Activated CD8-positive, alpha-beta memory T cell treated with anti-CD3 and anti-CD28 coated beads for 24 hours (primary cell): ENCODE data around the gene RFNG.
A peak's percentile ranks its signal among the peaks of the same experiment; 100 is the strongest.
"Not testable (repeated sequence)": the region's sequence is repeated elsewhere in the genome, so short reads cannot be mapped to it uniquely, and the experiment has no call there.

Experiments
- DNase-seq: peaks from one replicate; pipeline ENCODE4 v3.0.0-alpha.2; 2020

RFNG gene

DNA sequence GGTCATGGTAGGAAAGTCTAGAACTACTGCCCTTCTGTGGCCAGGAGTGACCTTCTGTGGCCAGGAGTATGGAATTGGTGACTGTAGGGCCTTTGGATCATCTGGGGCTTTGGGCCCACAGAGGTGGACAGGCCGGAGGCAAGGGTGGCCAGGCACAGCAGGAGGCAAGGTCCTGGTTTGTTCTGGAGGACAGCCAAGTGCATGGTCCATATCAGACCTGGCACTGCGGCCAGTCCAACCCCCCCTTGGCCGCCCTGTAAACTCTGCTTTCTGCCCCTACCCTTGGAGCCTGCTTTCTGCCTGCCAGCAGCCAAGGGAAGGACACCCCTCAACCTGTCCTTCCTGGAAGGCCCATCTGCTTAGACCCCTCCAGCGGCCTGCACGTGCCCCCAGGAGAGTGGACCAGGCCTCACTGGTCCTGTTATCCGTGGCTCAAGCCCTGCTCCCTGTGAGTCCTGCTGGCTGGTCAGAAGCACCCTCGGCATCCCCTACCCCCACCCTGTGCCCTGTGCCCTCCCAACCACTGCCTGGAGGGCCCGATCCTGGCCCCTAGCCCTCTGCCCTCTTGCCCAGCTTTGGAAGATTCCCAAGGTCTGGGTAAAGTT lies 11.8 kb downstream of the RFNG start:
- no peak for DNase-seq

DNA sequence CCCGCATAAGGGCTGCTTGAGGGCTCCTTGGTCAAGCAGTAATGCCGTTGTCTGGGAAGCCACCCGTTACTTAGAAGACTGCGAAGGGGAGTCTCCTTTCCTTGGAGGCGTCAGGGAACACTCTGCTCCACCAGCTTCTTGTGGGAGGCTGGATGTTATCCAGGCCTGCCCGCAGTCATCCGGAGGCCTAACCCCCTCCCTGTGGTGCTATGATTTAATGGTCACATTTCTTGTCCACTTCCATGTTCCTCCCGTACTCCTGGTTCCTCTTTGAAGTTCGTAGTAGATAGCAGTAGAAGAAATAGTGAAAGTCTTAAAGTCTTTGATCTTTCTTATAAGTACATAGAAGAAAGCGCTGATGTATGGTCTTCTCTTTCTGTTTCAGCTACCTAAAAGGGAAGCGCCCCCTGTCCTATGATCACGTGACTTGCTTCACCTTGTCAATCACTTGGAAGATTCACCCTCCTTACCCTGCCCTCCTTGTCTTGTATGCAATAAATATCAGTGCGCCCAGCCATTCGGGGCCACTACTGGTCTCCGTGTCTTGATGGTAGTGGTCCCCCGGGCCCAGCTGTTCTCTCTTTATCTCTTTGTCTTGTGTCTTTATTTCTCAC lies 12.7 kb downstream of the RFNG start:
- DNase-seq: not testable (repeated sequence)

DNA sequence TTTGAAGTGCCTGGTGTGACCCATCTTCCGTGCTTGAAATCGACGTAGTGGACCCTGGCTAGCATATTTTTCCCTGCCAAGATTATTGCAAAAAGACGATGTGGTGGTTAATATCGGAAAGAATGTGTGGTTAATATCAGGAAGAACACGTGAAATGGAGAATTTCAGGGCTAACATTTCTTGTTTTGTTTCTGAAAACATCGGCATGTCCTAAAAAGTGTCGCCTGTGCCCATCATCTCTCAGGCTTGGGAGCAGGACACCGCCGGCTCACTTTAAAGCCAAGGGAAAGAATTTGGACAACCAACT lies 13.8 kb downstream of the RFNG start:
- DNase-seq: no peak

DNA sequence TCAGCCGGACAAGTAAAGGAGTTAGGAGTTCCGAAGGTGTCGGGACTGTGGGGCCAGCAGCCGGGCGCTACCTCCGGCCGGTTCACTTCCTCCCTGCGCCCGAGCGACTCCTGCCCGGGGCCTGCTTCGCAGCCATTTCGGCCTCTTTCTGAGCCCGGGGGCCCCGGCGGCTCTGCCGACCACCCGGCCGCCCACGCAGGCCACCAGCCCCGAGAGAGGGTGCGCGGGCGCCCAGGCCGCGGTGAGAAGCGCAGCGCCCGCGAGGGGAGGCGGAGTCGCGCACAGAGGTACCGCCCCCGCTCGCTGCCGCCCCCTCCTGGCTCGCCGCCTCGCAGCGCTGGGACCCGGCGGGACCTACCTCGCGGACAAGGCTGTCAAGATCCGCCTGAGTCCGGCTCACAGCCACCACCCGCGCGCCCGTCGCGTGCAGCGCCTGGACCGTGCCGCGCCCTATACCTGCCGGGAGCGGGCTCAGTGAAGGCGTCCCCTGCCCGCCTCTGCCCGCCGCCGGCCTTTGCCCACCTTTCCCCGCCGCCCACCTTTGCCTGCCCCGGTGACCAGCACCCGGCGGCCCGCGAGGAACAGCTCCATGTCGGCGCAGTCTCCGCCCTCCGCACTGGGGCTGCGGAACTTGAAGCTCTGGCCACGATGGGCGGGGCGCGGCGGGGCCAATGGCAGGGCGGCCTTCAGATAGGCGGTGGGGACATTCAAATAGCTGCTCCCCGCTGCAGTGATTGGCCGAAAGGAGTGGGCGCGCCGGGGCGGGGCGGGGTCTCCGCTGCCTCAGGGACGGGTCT lies 14.3 kb downstream of the RFNG start, which contains the start of gene DCXR:
TSS of gene DCXR (minus strand) at position 606 of the 797 bp plus-strand sequence. CDS start at position 591, 15 bp downstream.
- peak; percentile 96 for DNase-seq

DNA sequence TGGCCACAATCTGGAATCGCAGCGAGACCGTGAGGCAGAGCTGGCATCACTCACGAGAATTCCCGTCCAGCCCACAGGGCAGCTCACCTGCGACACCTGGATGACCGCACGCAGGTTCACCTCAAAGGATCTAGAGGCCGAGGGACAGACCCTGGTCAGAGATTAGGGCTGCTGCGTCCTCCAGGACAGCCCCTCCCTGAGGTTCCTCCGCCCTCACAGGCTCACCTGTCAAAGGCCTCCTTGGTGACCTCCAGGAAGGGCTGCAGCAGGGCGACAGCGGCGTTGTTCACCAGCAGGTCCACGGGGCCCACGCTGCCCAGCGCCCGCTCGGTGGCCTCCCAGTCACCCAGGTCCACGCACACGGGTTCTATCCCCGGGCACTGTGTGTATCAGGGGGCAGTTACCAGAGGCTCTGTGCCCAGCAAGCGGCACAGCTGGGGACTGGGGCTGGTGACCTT lies 14.9 kb downstream of the RFNG start:
- no peak for DNase-seq

DNA sequence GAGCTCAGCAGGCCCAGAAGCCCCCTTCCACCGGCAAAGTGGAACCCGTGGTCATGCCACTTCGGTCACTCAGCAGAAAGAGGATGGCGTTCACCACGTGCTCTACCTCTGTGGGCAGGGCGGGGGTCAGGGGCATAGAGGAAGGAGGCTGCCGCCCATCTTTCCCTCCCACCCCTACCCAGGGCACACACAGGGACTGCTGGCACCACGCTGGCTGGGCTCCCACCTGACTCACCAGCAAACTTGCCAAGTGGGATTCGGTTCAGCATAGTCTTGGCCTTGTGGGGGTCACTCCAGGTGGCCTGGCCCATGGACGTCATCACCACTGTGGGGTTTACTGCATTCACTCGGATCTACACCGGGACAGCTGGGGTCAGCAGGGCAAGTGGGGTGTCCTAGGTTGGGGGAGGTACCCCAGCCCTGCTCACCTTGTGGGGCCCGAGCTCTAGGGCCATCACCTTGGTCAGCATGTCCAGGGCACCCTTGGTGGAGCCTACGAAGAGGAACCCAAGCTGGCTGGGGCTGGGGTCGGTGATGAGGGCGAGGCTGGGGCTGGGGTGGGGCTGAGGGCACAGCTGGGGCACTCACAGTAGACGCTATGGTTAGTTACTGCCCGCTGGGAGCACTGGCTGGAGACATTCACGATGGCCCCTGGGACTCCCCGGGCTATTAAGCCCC lies 15.5 kb downstream of the RFNG start:
- DNase-seq: no peak

DNA sequence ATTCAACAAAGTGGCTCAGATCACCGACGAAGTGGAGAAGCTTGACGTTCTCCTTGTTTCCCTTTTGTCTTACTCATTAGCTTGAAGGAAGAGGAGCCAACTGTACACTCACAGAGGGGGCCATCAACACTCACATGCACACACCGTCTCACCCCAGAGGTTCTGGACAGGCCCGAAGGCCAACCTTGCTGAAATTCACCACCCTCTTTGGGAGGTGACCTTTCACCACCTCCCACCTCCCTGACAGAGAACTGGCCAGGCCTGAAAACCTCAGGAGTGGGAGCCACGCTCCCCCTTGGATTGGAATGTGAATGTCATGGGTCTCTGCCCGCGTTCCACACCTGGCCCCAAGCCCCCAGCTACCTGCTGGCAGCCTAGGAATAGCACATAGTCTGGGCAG lies 16.1 kb downstream of the RFNG start:
- DNase-seq: no peak

DNA sequence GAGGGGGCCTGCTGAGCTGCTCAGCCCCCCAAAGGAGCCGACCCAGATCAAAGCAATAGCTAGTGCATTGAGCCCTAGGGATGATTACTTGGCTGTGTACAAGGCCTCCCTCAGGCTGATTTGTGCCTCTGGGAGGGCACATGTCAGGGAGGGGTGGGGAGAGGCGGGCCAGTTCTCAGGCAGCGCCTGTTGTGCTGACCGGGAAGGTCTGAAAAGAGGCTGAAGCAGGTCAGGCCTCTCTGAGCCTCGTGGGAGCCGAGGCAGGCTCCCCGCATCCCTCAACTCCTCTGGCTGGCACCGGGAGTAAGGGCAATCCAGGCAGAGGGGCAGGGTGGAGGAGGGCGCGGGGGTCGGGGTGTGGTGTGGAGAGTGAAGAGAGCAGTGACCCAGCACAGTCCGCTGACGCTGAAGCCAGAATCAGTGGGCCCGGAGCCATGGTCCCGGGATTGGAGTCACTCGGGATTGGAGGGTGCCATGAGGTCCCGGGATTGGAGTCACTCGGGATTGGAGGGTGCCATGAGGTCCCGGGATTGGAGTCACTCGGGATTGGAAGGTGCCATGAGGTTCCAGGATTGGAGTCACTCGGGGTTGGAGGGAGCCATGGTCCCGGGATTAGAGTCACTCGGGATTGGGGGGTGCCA lies 17.1 kb downstream of the RFNG start:
- no peak for DNase-seq

DNA sequence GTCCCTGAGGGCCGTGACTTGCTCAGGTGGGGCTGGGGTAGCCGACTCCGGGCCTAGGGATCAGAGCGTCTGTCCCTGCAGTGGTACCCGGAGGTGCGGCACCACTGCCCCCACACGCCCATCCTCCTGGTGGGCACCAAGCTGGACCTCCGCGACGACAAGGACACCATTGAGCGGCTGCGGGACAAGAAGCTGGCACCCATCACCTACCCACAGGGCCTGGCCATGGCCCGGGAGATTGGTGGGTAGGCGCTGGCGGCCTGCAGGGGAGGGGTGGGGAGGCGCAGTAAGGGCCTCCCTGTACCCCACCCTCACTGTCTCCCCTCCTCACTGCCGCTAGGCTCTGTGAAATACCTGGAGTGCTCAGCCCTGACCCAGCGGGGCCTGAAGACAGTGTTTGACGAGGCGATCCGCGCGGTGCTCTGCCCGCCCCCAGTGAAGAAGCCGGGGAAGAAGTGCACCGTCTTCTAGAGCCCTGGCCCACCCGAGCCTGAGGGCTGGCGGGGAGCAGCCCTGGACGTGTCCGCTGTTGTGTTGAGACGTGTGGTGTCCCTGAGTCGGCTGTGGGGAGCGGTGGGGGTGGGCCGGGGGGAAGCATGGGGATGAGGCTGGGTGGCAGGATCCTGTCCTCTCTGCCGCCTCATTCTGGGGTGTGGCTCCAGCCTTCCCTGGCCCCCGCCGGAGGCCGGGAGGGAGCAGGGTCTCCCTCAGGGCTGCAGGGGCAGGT lies 18.1 kb downstream of the RFNG start:
- no peak for DNase-seq

DNA sequence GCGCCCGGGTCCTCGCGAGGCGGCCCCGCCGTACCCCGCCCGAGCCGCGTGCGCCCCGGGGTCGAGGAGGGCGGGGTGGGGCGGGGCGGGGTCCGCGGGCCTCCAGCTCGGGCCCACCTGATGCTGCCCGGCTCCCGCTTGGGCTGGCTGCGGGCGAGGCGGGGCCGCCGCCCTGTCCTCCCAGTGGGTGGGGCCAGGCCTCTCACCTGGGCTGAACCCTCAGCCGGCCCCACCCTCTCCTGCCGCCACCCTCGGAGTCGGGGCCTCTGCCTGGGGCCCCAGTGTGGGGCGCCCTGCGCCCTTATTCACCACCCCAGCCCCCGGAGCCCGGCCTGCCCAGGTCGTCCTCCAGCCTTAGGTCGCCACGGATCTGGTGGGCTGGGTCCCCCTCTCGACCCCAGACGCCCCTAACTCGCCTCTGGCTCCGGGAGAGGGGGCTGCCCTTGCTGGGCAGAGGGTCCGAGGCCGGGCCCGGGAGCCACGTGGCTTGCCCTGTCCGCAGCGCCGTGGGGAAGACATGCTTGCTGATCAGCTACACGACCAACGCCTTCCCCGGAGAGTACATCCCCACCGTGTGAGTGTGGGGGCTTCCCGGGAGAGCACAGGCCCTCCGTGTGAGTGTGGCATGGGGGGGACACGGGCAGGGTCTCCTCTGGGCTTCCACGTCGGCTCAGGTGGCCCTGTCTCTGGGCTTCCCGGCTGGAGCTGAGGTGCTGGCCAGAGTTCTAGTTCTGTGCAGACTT lies 19.6 kb downstream of the RFNG start:
- DNase-seq: no peak

DNA sequence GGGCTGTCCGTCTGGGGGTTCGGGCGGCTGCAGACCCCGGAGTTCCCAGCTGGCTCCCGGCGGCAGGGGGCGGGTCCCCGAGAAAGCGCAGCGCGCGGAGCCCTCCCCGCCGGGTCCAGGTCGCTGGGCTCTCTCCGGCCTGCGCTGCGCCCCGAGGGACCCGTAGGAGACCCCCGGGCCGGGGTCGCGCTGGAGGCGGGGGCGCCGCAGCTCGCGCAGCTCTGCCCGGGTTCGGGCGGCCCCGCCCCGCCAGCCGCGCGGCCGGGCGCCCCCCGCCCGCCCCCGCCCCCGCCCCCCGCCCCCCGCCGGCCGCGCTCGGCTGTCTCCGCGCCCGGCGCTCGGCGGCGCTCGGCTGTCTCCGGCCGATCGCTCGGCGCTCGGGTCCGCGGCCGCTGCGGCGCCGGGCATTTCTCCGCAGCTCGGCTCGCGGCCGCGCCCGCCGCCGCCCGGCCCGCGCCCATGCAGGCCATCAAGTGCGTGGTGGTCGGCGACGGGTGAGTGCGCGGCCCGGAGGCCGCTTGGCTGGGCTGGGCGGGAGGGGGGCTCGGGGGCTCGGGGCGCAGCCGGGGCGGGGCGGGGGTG lies 20.2 kb downstream of the RFNG start, which contains the start of gene RAC3:
TSS of gene RAC3 (plus strand) at position 376 of the 582 bp plus-strand sequence. CDS start at position 460, 84 bp downstream.
- DNase-seq: no peak

DNA sequence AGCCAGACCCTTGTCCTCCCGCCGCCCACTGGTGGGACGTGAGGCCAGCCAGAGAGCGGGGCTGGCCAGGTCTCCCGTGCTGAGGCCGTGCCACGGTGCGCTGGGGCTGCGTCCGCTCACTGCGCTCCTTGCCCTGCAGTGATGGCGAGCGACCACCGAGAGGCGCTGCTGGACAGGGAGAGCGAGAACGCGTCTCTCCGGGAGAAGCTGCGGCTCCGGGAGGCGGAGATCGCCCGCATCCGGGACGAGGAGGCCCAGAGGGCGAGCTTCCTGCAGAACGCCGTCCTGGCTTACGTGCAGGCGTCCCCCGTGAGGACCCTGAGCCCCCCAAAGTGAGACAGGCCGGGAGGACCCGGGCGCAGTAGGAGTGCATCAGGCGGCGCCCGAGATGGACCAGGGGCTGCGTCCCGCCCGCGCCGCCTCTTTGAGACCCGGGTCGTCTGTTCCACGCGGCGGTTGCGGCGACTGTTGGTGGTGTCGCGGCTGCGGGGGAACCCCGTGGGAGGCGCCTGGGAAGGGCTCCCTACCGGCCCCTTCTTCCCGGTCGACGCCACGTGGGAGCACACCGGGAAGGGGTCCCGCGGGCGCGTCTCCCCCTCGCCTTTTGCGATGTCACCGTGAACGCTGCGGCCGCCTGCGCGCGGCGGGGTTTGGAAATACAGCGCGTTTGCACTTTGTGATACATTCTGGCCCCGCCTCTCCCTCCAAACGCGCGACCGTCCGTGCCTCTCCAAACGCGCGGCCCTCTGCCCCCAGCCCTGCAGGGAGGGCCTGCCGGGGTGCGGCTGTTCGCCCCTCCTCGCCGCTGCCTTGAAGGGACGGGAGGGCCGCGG lies 20.9 kb downstream of the RFNG start:
- peak; percentile 91 for DNase-seq

DNA sequence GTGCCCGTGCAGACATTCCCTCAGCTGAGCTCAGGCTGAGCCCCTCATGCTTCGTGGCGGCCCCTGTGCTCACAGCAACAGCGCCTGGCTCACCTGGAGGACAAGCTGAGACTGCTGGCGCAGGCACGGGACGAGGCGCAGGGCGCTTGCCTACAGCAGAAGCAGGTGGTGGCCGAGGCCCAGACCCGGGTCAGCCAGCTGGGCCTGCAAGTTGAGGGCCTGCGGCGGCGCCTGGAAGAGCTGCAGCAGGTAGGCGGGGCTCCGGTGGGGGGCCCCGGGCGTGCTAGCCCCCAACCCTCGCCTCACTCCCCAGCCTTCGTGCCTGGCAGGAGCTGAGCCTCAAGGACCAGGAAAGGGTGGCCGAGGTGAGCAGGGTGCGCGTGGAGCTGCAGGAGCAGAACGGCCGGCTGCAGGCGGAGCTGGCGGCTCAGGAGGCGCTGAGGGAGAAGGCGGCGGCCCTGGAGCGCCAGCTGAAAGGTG lies 21.6 kb downstream of the RFNG start:
- DNase-seq: no peak

DNA sequence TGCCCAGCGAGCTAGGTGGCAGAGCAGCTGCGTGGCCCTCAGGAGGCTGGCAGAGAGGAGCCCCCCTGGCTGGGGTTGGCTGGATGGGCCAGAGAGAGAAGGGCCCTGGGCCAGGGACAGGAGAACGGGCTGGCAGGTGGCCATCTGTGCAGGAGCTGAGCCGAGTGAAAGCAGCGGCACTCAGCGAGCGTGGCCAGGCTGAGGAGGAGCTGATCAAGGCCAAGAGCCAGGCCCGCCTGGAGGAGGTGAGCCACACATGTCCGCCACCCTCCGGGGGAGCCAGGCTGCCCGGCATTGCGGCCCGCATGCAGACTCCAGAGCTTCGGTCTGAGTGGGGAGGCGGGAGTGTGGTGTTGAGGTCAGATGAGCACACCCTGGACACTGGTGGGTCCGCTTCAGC lies 22.2 kb downstream of the RFNG start:
- DNase-seq: no peak

DNA sequence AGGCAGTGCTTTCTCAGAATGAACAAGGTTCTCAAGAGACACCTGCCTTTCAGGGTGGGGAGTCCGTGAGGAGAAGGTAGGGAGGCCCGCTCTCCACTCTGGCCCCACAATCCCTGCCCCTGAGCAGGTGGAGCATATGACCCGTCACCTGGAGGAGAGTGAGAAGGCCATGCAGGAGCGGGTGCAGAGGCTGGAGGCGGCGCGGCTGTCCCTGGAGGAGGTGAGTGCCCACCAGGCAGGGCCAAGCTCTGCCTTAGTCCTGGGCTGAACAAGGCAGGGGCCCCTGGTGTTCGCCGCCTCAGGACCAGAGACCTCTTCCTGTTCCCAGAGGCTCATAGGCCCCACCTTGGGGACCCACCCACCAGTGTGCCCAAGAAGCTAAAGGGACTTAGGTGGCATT lies 22.6 kb downstream of the RFNG start:
- no peak for DNase-seq

DNA sequence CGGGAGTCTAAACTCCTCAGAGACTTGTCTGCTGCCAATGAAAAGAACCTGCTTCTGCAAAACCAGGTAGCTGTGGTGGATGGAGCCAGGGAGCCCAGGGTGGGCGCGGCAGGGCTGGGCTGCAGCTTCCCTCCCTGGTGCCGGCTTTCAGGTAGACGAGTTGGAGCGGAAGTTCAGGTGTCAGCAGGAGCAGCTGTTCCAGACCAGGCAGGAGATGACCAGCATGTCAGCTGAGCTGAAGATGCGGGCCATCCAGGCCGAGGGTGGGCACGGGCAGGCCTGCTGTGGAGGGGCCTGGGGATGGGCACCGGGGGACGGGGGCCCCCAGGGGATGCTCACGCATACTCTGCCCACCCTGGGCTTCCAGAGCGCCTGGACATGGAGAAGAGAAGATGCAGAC lies 23.4 kb downstream of the RFNG start:
- no peak for DNase-seq

DNA sequence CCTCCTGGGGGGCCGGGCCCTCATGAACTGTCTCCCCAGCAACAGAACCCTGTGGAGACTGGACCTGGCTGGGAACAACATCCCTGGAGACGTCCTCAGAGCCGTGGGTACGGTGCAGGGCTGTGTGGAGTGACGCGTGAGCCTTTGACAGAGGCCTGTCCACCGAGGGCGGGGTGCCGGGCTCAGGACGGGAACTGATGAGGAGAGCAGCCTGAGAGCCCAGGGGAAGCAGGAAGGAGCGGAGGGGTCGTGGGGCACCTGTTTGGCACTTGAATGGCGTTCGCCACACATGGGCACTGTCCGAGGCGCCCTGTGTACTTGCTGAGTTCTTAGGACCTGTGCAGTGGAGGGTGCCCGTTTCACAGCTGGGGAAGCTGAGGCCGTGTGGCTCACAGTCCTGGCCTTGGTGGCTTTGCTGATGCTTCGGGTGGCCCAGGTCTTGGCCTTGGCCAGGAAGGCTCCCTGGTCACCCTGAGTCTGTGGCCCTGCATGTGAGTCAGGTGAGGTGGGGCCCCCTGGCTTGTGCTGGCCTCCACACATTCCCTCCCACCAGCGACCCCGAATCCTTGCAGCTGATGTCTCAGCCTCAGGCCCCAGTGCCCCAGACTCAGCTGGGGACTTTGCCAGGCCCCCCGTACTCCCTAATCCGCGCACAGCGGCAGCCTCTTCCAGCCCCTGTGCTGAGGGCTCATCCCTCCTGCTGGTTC lies 26.1 kb downstream of the RFNG start:
- no peak for DNase-seq

DNA sequence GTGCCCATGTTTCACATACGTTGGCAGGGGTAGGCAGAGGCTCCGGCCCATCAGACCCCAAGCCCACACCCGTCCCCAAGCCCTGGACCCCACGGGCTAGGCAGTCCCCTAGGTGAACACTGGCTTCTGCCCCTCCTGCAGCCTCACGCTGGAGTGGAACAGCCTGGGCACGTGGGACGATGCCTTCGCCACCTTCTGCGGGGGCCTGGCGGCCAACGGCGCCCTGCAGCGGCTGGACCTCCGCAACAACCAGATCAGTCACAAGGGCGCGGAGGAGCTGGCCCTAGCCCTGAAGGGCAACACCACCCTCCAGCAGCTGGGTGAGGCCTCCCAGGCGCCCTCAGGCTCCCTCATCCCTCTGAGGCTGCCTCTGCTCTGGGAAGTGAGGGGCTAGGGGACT lies 26.8 kb downstream of the RFNG start:
- DNase-seq: no peak
